Endothelial cell (in vitro differentiated cells): ENCODE measurements around the gene MYADM. TPM values are rescaled to one million over a fixed set of nuclear protein-coding genes. Genes with fewer than 3 reads are reported as not detected.
A peak's percentile ranks its signal among the peaks of the same experiment; 100 is the strongest.

Experiments used
- DNase-seq: peaks from one replicate; pipeline ENCODE4 v3.0.0; 2021; ENCODE audit warnings: low spot score
- H3K27ac Mint-ChIP-seq: one replicate; pipeline ENCODE4 v1.8.0; 2021; ENCODE audit warnings: mixed read lengths, inconsistent platforms; ENCODE audit not compliant: unreplicated experiment
- H3K27me3 Mint-ChIP-seq: one replicate; pipeline ENCODE4 v1.8.0; 2021; ENCODE audit warnings: mild to moderate bottlenecking, moderate library complexity, mixed read lengths, inconsistent platforms; ENCODE audit not compliant: unreplicated experiment
- H3K36me3 Mint-ChIP-seq: one replicate; pipeline ENCODE4 v1.8.0; 2021; ENCODE audit warnings: mild to moderate bottlenecking, low read depth, mixed read lengths, inconsistent platforms; ENCODE audit not compliant: unreplicated experiment
- H3K4me1 Mint-ChIP-seq: one replicate; pipeline ENCODE4 v1.8.0; 2021; ENCODE audit warnings: mild to moderate bottlenecking, mixed read lengths, inconsistent platforms; ENCODE audit not compliant: unreplicated experiment
- H3K4me3 Mint-ChIP-seq: one replicate; pipeline ENCODE4 v1.8.0; 2021; ENCODE audit warnings: mild to moderate bottlenecking, mixed read lengths, inconsistent platforms; ENCODE audit not compliant: unreplicated experiment
- H3K9me3 Mint-ChIP-seq: one replicate; pipeline ENCODE4 v1.8.0; 2021; ENCODE audit warnings: mixed read lengths, inconsistent platforms; ENCODE audit not compliant: unreplicated experiment
- CTCF ChIP-seq: fragments of 200-600 bp; sonication (generic); IDR thresholded peaks from one replicate; pipeline ENCODE4 v1.5.0; 2021; ENCODE audit warnings: antibody characterized with exemption; ENCODE audit not compliant: unreplicated experiment
- total RNA-seq: library from RNA; stranded (reverse); fragmentation: NEBNext Ultra II Directional; extraction: Animal tissue kit (Norgen Biotek cat#: 25700); gene quantifications from one replicate; pipeline ENCODE4 v1.2.1, GENCODE V29; 2021; ENCODE audit not compliant: unreplicated experiment

The MYADM gene
- total RNA-seq, 1 donor from 2014 or later = 123 TPM

- Mint-ChIP-seq H3K4me1 (peaks cover 25% of the 10 kb centered on the region), H3K27ac (peak overlapping the region; percentile 26), H3K4me3 (peak overlapping the region; percentile 63), H3K27me3 (peaks cover 38% of the 10 kb centered on the region), H3K36me3 (peaks cover 8% of the 10 kb centered on the region), H3K9me3 (peaks cover 4% of the 10 kb centered on the region)
- DNase-seq = no peak
- TF ChIP-seq CTCF = no peak
Measured at GRCh38 chr19:53910170-53910518, 42.5 kb downstream of the MYADM start.

- Mint-ChIP-seq H3K9me3 (peaks cover 1% of the 10 kb centered on the region), H3K27me3 (peaks cover 24% of the 10 kb centered on the region), H3K27ac (no peak overlapping the region), H3K36me3 (peaks cover 11% of the 10 kb centered on the region), H3K4me1 (peaks cover 15% of the 10 kb centered on the region), H3K4me3 (no peak overlapping the region)
- DNase-seq = peak; percentile 47
- TF ChIP-seq CTCF = peak; percentile 66
Measured at GRCh38 chr19:53912653-53913052, 45.0 kb downstream of the MYADM start.

- Mint-ChIP-seq H3K9me3 (no peaks in the 10 kb centered on the region), H3K4me3 (no peak overlapping the region), H3K27me3 (peaks cover 14% of the 10 kb centered on the region), H3K27ac (no peak overlapping the region), H3K4me1 (peaks cover 5% of the 10 kb centered on the region), H3K36me3 (peaks cover 7% of the 10 kb centered on the region)
- DNase-seq = no peak
- TF ChIP-seq CTCF = no peak
Measured at GRCh38 chr19:53915000-53915399, 47.3 kb downstream of the MYADM start.

- no peaks in the 10 kb centered on the region for H3K9me3 Mint-ChIP-seq
- no peak overlapping the region for H3K27ac Mint-ChIP-seq
- H3K4me1 Mint-ChIP-seq = no peaks in the 10 kb centered on the region
- no peak for DNase-seq
- H3K4me3 Mint-ChIP-seq = no peak overlapping the region
- TF ChIP-seq CTCF = no peak
- peaks cover 3% of the 10 kb centered on the region for H3K36me3 Mint-ChIP-seq
- peaks cover 6% of the 10 kb centered on the region for H3K27me3 Mint-ChIP-seq
Measured at GRCh38 chr19:53916004-53916403, 48.3 kb downstream of the MYADM start.

GRCh38 chr19:53917356-53917755, 49.7 kb downstream of the MYADM start:
- Mint-ChIP-seq H3K27me3 (peaks cover 2% of the 10 kb centered on the region), H3K4me3 (no peak overlapping the region), H3K27ac (no peak overlapping the region), H3K36me3 (peaks cover 3% of the 10 kb centered on the region), H3K9me3 (no peaks in the 10 kb centered on the region), H3K4me1 (no peaks in the 10 kb centered on the region)
- no peak for TF ChIP-seq CTCF
- no peak for DNase-seq

Other genes starting within 250 kb of the MYADM start
- gene DPRX, start 235.9 kb upstream of the MYADM start, total RNA-seq = not detected
- 2.1 TPM for gene NLRP12, start 43.6 kb upstream of the MYADM start, total RNA-seq
- 0.92 TPM for gene PRKCG, start 14.3 kb downstream of the MYADM start, total RNA-seq
- gene CACNG7, start 41.4 kb downstream of the MYADM start, total RNA-seq = 0.51 TPM
- 12.9 TPM for gene CACNG8, start 95.1 kb downstream of the MYADM start, total RNA-seq
- 0.21 TPM for gene CACNG6, start 123.8 kb downstream of the MYADM start, total RNA-seq
- 2.2 TPM for gene VSTM1, start 196.0 kb downstream of the MYADM start, total RNA-seq
- not detected for gene TARM1, start 213.5 kb downstream of the MYADM start, total RNA-seq
- 0.21 TPM for gene OSCAR, start 232.9 kb downstream of the MYADM start, total RNA-seq
- gene NDUFA3, start 235.0 kb downstream of the MYADM start, total RNA-seq = 126 TPM
- gene TFPT, start 247.8 kb downstream of the MYADM start, total RNA-seq = 24.8 TPM
- gene PRPF31, start 247.9 kb downstream of the MYADM start, total RNA-seq = 71.7 TPM